ENCODE measurements around the gene TTLL6. TPM values are rescaled to one million over a fixed set of nuclear protein-coding genes. Genes with fewer than 3 reads are reported as not detected.
A peak's percentile ranks its signal among the peaks of the same experiment; 100 is the strongest.

The TTLL6 gene
- total and polyA plus RNA-seq, 9 of the 15 experiments (the other 6 are each of a cell fraction or from before 2014, with no cell fraction given): 0.05 TPM; not detected in 8

GRCh38 chr17:48854774-48855476 lies 37.9 kb upstream of the TTLL6 start:
- Histone ChIP-seq H3K4me3 (no peak overlapping the region), H3K4me2 (ENCODE audit: insufficient read depth, low read length) (no peak overlapping the region), H3K79me2 (ENCODE audit: control insufficient read depth, insufficient read depth, low read length) (no peaks in the 10 kb centered on the region), H4K20me1 (replicated peaks; ENCODE audit: control insufficient read depth, insufficient read depth, low read length) (no peaks in the 10 kb centered on the region), H3K4me1 (replicated peaks in 1 of 2; ENCODE audit: control insufficient read depth in 2 of 2, insufficient read depth in 2 of 2, low read length in 2 of 2) (peaks cover 0 to 10% of the 10 kb centered on the region in 2 experiments; a peak in 1 of 5 replicates), H3K27ac (ENCODE audit: extremely low read depth, low read depth, low read length) (no peak overlapping the region), H2AFZ (ENCODE audit: low read depth, low read length) (no peak overlapping the region), H3K9me3 (replicated peaks; ENCODE audit: control insufficient read depth, insufficient read depth, low read depth, low read length) (no peaks in the 10 kb centered on the region), H3K36me3 (ENCODE audit: control insufficient read depth, insufficient read depth, low read length) (peaks cover 44% of the 10 kb centered on the region; the same call in 2 of the 3 replicates), H3K9me1 (ENCODE audit: control insufficient read depth, insufficient read depth, low read length) (no peaks in the 10 kb centered on the region), H3K9ac (ENCODE audit: insufficient read depth in 1 of 2, low read depth in 2 of 2, low read length in 2 of 2) (no peak overlapping the region), H3K27me3 (ENCODE audit: control insufficient read depth in 2 of 2, insufficient read depth in 2 of 2, low read length in 2 of 2) (no peaks in the 10 kb centered on the region)
- no TSS peak for BruUV-seq (replicated peaks)
- ChIA-PET POLR2A (interaction anchor here (0.7 kb wide), 1 partner anchor 8 kb away, joined by 4 read pairs; no protein-coding TSS in a partner anchor), CTCF (ENCODE audit: low intra/inter-chr PET ratio) (no interaction called here)
- peak in 2 of 4 experiments; percentile 17 to 21 for DNase-seq (ENCODE audit: extremely low read depth in 1 of 4, low spot score in 3 of 4)
- peak; percentile 70; the same call in 1 of the 2 replicates for TF ChIP-seq SPI1 (IDR thresholded peaks at IDR 0.05; ENCODE audit: borderline replicate concordance, low read depth, low read length)
- no peak for TF ChIP-seq ZNF695 (CRISPR knock-in tag; IDR thresholded peaks at IDR 0.05)
- ATAC-seq: peak; percentile 67
- WGBS (ENCODE audit: insufficient coverage, low coverage, missing lambda C conversion rate): 59% methylated on average over 7 of the region's 7 CpGs
- in situ Hi-C loops (cut with MboI) (no loop called here), intact Hi-C loops (cut with micrococcal nuclease) (no loop called here)
- FAIRE-seq: peak; percentile 6

- peaks cover 0 to 10% of the 10 kb centered on the region in 2 experiments; a peak in 1 of 5 replicates for H3K4me1 ChIP-seq (replicated peaks in 1 of 2; ENCODE audit: control insufficient read depth in 2 of 2, insufficient read depth in 2 of 2, low read length in 2 of 2)
- no peaks in the 10 kb centered on the region for H3K79me2 ChIP-seq (ENCODE audit: control insufficient read depth, insufficient read depth, low read length)
- H3K27ac ChIP-seq (ENCODE audit: extremely low read depth, low read depth, low read length): no peak overlapping the region
- ChIA-PET CTCF (ENCODE audit: low intra/inter-chr PET ratio) (no interaction called here), POLR2A (interaction anchor here (0.6 to 2.9 kb wide), 7 partner anchors 8 to 230 kb away, joined by 3 to 15 read pairs (median 8); no protein-coding TSS in a partner anchor)
- peak; percentile 32; the same call in 1 of the 2 replicates for TF ChIP-seq NFE2 (IDR thresholded peaks at IDR 0.05; ENCODE audit: low read depth)
- TF ChIP-seq HCFC1 (IDR thresholded peaks at IDR 0.05; ENCODE audit: low read depth, low read length): no peak
- peak; percentile 49 for TF ChIP-seq MAFG (tag; conservative IDR thresholded peaks at IDR 0.05)
- TF ChIP-seq NFE2L1 (tag; IDR thresholded peaks at IDR 0.05; ENCODE audit: borderline replicate concordance, low read depth): peak; percentile 29; the same call in 1 of the 2 replicates
- peak; percentile 35; the same call in 1 of the 2 replicates for TF ChIP-seq ZNF316 (IDR thresholded peaks at IDR 0.05)
- H3K9me1 ChIP-seq (ENCODE audit: control insufficient read depth, insufficient read depth, low read length): no peaks in the 10 kb centered on the region
- H3K9ac ChIP-seq (ENCODE audit: insufficient read depth in 1 of 2, low read depth in 2 of 2, low read length in 2 of 2): no peak overlapping the region
- peaks cover 57% of the 10 kb centered on the region; the same call in 2 of the 3 replicates for H3K36me3 ChIP-seq (ENCODE audit: control insufficient read depth, insufficient read depth, low read length)
- H4K20me1 ChIP-seq (replicated peaks; ENCODE audit: control insufficient read depth, insufficient read depth, low read length): no peaks in the 10 kb centered on the region
- intact Hi-C loops (cut with micrococcal nuclease) (no loop called here), in situ Hi-C loops (cut with MboI) (no loop called here)
- FAIRE-seq (no peak), DNase-seq (ENCODE audit: extremely low read depth in 1 of 4, low spot score in 3 of 4) (no peak), ATAC-seq (no peak)
- H2AFZ ChIP-seq (ENCODE audit: low read depth, low read length): no peak overlapping the region
- BruUV-seq (replicated peaks): no TSS peak
- no peaks in the 10 kb centered on the region for H3K9me3 ChIP-seq (replicated peaks; ENCODE audit: control insufficient read depth, insufficient read depth, low read depth, low read length)
- no peaks in the 10 kb centered on the region for H3K27me3 ChIP-seq (ENCODE audit: control insufficient read depth in 2 of 2, insufficient read depth in 2 of 2, low read length in 2 of 2)
- WGBS (ENCODE audit: insufficient coverage, low coverage, missing lambda C conversion rate): 95% methylated on average over 4 of the region's 4 CpGs
- H3K4me2 ChIP-seq (ENCODE audit: insufficient read depth, low read length): no peak overlapping the region
- H3K4me3 ChIP-seq: no peak overlapping the region
Observed at GRCh38 chr17:48850792-48851323, 33.8 kb upstream of the TTLL6 start.
